Tibial nerve (tissue), 3 donors: ENCODE results near the gene FNDC4.

Source experiments
- CTCF ChIP-seq, 5 experiments: fragments of 200-600 bp in 3 of 5; fragments of 450-650 bp in 2 of 5; sonication (generic) in 3 of 5; IDR thresholded peaks; one replicate each; pipeline ENCODE4 v1.5.1; 2016 to 2019; ENCODE audit warnings: antibody characterized with exemption in 5 of 5, mild to moderate bottlenecking in 3 of 5, moderate library complexity in 2 of 5
- POLR2A ChIP-seq, 2 donors: fragments of 450-650 bp; IDR thresholded peaks; one replicate each; pipeline ENCODE4 v1.6.1; 2017; ENCODE audit warnings: antibody characterized with exemption in 2 of 2, mild to moderate bottlenecking in 2 of 2, moderate library complexity in 2 of 2

DNA sequence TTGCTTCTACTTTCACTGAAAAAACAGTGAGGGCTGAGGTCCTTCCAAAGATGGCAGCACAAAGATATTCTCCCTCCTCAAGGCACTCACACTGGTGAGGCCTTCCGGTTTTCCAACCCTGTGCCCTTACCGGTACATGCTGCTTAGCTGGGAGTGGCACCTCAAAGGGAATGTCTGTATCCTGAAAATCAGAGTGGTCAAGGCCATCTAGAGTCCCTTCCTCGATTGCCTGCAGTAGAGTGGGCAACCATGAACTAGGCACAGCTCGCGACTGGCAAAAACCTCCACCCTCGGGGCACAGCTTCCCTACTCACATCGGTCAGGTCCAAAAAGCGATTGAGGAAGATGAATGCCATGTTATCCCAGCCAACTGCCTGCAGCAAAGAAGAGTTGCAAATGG lies 49.4 kb downstream of the FNDC4 start:
- TF ChIP-seq CTCF (IDR thresholded peaks at IDR 0.05) (no peak), POLR2A (IDR thresholded peaks at IDR 0.05) (no peak)
